ENCODE results near the gene ITGA7. TPM values are rescaled to one million over a fixed set of nuclear protein-coding genes. Genes with fewer than 3 reads are reported as not detected.

Gene ITGA7
- total RNA-seq, 6 donors from 2014 or later, result 4.6 to 30.4 (median 9.0) TPM

GRCh38 chr12:55722948-55723347 is 15.2 kb upstream of the ITGA7 start:
- no peaks in the 10 kb centered on the region for H3K9me3 ChIP-seq
- no peaks in the 10 kb centered on the region for H3K27me3 ChIP-seq
- no peak for DNase-seq
- peaks cover 10 to 51% (median 42%) of the 10 kb centered on the region in 4 donors for H3K36me3 ChIP-seq
- TF ChIP-seq CTCF (IDR thresholded peaks at IDR 0.05), result no peak
- TF ChIP-seq EP300 (IDR thresholded peaks at IDR 0.05), result no peak
- TF ChIP-seq POLR2AphosphoS5 (IDR thresholded peaks at IDR 0.05), result no peak
- TF ChIP-seq POLR2A (IDR thresholded peaks at IDR 0.05), result no peak
- 91 to 97% methylated on average over 8 of the region's 8 CpGs for WGBS, 2 donors
- H3K4me1 ChIP-seq, result peaks cover 30 to 80% (median 36%) of the 10 kb centered on the region in 4 donors
- H3K4me3 ChIP-seq, result no peak overlapping the region
- ATAC-seq (ENCODE audit: low FRiP score in 2 of 2), result no peak
- H3K27ac ChIP-seq, result no peak overlapping the region

GRCh38 chr12:55721601-55722213 is 14.0 kb upstream of the ITGA7 start:
- TF ChIP-seq POLR2AphosphoS5 (IDR thresholded peaks at IDR 0.05), result no peak
- TF ChIP-seq POLR2A (IDR thresholded peaks at IDR 0.05), result no peak
- TF ChIP-seq EP300 (IDR thresholded peaks at IDR 0.05), result no peak
- no peak for TF ChIP-seq CTCF (IDR thresholded peaks at IDR 0.05)
- no peaks in the 10 kb centered on the region for H3K27me3 ChIP-seq
- H3K27ac ChIP-seq, result peak overlapping the region; percentile 7 to 66 (median 42)
- ATAC-seq (ENCODE audit: low FRiP score in 2 of 2), result no peak
- DNase-seq, result no peak
- H3K9me3 ChIP-seq, result no peaks in the 10 kb centered on the region
- H3K36me3 ChIP-seq, result peaks cover 10 to 46% (median 36%) of the 10 kb centered on the region in 4 donors
- H3K4me3 ChIP-seq, result no peak overlapping the region
- peaks cover 31 to 80% (median 37%) of the 10 kb centered on the region in 4 donors for H3K4me1 ChIP-seq
- 80 to 82% methylated on average over 9 to 13 of the region's 14 CpGs for WGBS, 2 donors

GRCh38 chr12:55720894-55721444 is 13.3 kb upstream of the ITGA7 start:
- H3K27ac ChIP-seq, result peak overlapping the region; percentile 7 to 66 (median 42)
- WGBS, 2 donors, result 30 to 55% methylated on average over 5 to 9 of the region's 9 CpGs
- ATAC-seq (ENCODE audit: low FRiP score in 2 of 2) (peak; percentile 54 to 70), DNase-seq (peak; percentile 79 to 86)
- H3K4me3 ChIP-seq, result no peak overlapping the region
- H3K27me3 ChIP-seq, result no peaks in the 10 kb centered on the region
- no peak for TF ChIP-seq POLR2A (IDR thresholded peaks at IDR 0.05)
- TF ChIP-seq POLR2AphosphoS5 (IDR thresholded peaks at IDR 0.05), result peak in 1 of 2 donors; percentile 35
- peak in 5 of 6 experiments; percentile 46 to 59 (median 51) for TF ChIP-seq CTCF (IDR thresholded peaks at IDR 0.05)
- no peak for TF ChIP-seq EP300 (IDR thresholded peaks at IDR 0.05)
- no peaks in the 10 kb centered on the region for H3K9me3 ChIP-seq
- H3K36me3 ChIP-seq, result peaks cover 10 to 39% (median 29%) of the 10 kb centered on the region in 4 donors
- peaks cover 30 to 77% (median 38%) of the 10 kb centered on the region in 4 donors for H3K4me1 ChIP-seq

- DNase-seq (no peak), ATAC-seq (ENCODE audit: low FRiP score in 2 of 2) (peak in 1 of 2 donors; percentile 63)
- H3K27me3 ChIP-seq, result no peaks in the 10 kb centered on the region
- H3K4me3 ChIP-seq, result no peak within 1 kb of the TSS
- peaks cover 5 to 30% (median 21%) of the 10 kb centered on the region in 4 donors for H3K36me3 ChIP-seq
- peaks cover 36 to 76% (median 44%) of the 10 kb centered on the region in 4 donors for H3K4me1 ChIP-seq
- H3K27ac ChIP-seq, result peak within 1 kb of the TSS; percentile 26 to 97 (median 47)
- H3K9me3 ChIP-seq, result no peaks in the 10 kb centered on the region
- TF ChIP-seq EP300 (IDR thresholded peaks at IDR 0.05), result no peak
- TF ChIP-seq POLR2A (IDR thresholded peaks at IDR 0.05), result no peak
- TF ChIP-seq CTCF (IDR thresholded peaks at IDR 0.05), result no peak
- no peak for TF ChIP-seq POLR2AphosphoS5 (IDR thresholded peaks at IDR 0.05)
- 74 to 82% methylated on average over 5 to 6 of the region's 6 CpGs for WGBS, 2 donors
Measured at GRCh38 chr12:55720071-55720564, 12.4 kb upstream of the ITGA7 start, which contains the start of gene RDH5. Gene RDH5 (plus strand): TSS chr12:55720393. CDS start chr12:55721185, 792 bp downstream.

All from upper lobe of left lung (tissue), 6 donors.